ENCODE results near the gene EDN1. TPM values are rescaled to one million over a fixed set of nuclear protein-coding genes. Genes with fewer than 3 reads are reported as not detected.

EDN1 gene
- total and polyA plus RNA-seq, 9 of the 15 experiments (the other 6 are each of a cell fraction or from before 2014, with no cell fraction given): 0.03 to 0.06 TPM; not detected in 7

- H2AFZ ChIP-seq (ENCODE audit: low read depth, low read length): no peak overlapping the region
- peaks cover 16 to 25% of the 10 kb centered on the region in 2 experiments for H3K27me3 ChIP-seq (ENCODE audit: control insufficient read depth in 2 of 2, insufficient read depth in 2 of 2, low read length in 2 of 2)
- FAIRE-seq (no peak), DNase-seq (ENCODE audit: extremely low read depth in 1 of 4, low spot score in 3 of 4) (no peak), ATAC-seq (no peak)
- no peaks in the 10 kb centered on the region for H3K9me3 ChIP-seq (replicated peaks; ENCODE audit: control insufficient read depth, insufficient read depth, low read depth, low read length)
- no peaks in the 10 kb centered on the region for H3K36me3 ChIP-seq (ENCODE audit: control insufficient read depth, insufficient read depth, low read length)
- no peaks in the 10 kb centered on the region for H3K9me1 ChIP-seq (ENCODE audit: control insufficient read depth, insufficient read depth, low read length)
- BruUV-seq (replicated peaks): no TSS peak
- in situ Hi-C loops (cut with MboI): no loop called here
- ChIA-PET CTCF (ENCODE audit: low intra/inter-chr PET ratio) (no interaction called here), POLR2A (interaction anchor here (0.5 to 0.6 kb wide), 2 partner anchors 334 to 631 kb away, joined by 3 to 4 read pairs; no protein-coding TSS in a partner anchor)
- H3K4me3 ChIP-seq: no peak overlapping the region
- WGBS (ENCODE audit: insufficient coverage, low coverage, missing lambda C conversion rate): 12% methylated on average over 4 of the region's 4 CpGs
- H3K79me2 ChIP-seq (ENCODE audit: control insufficient read depth, insufficient read depth, low read length): no peaks in the 10 kb centered on the region
- H3K4me1 ChIP-seq (replicated peaks in 1 of 2; ENCODE audit: control insufficient read depth in 2 of 2, insufficient read depth in 2 of 2, low read length in 2 of 2): peaks cover 0 to 10% of the 10 kb centered on the region in 2 experiments; a peak in 2 of 5 replicates
- no peaks in the 10 kb centered on the region for H4K20me1 ChIP-seq (replicated peaks; ENCODE audit: control insufficient read depth, insufficient read depth, low read length)
- intact Hi-C loops (cut with micrococcal nuclease): no loop called here
- no peak overlapping the region for H3K9ac ChIP-seq (ENCODE audit: insufficient read depth in 1 of 2, low read depth in 2 of 2, low read length in 2 of 2)
- H3K4me2 ChIP-seq (ENCODE audit: insufficient read depth, low read length): no peak overlapping the region
- no peak overlapping the region for H3K27ac ChIP-seq (ENCODE audit: extremely low read depth, low read depth, low read length)
- TF ChIP-seq MAX (CRISPR knock-in tag; IDR thresholded peaks at IDR 0.05) (no peak), MLLT1 (IDR thresholded peaks at IDR 0.05) (no peak), FUS (optimal IDR thresholded peaks at IDR 0.05; ENCODE audit: low read depth, low read length) (no peak), YBX1 (IDR thresholded peaks at IDR 0.05) (no peak), ZNF395 (CRISPR knock-in tag; IDR thresholded peaks at IDR 0.05) (no peak), HDAC6 (IDR thresholded peaks at IDR 0.05; ENCODE audit: low read depth, low read length) (no peak), E2F5 (CRISPR knock-in tag; IDR thresholded peaks at IDR 0.05) (no peak), PBX2 (CRISPR knock-in tag; IDR thresholded peaks at IDR 0.05; ENCODE audit: low read depth) (no peak), PBX2 (tag; conservative IDR thresholded peaks at IDR 0.05; ENCODE audit: low read depth) (no peak), CTBP1 (IDR thresholded peaks at IDR 0.05; ENCODE audit: borderline replicate concordance) (no peak), RAD21 (CRISPR knock-in tag; conservative IDR thresholded peaks at IDR 0.05 in 1 of 2, IDR thresholded peaks at IDR 0.05 in 1 of 2) (no peak), ZNF551 (CRISPR knock-in tag; IDR thresholded peaks at IDR 0.05) (no peak), EWSR1 (IDR thresholded peaks at IDR 0.05; ENCODE audit: borderline replicate concordance, low read depth, partially characterized antibody) (no peak), SP2 (IDR thresholded peaks at IDR 0.05; ENCODE audit: extremely low read depth, low read depth, low read length, poor library complexity, severe bottlenecking) (no peak), FOSL1 (tag; conservative IDR thresholded peaks at IDR 0.05) (no peak)
Measured at GRCh38 chr6:12286373-12287110, 3.6 kb upstream of the EDN1 start.
